Astrocyte (in vitro differentiated cells and primary cell): ENCODE measurements around the gene PRKCE.

ENCODE experiments used
- EZH2 ChIP-seq: IDR thresholded peaks from 2 replicates; pipeline ENCODE4 v1.6.1; 2012; ENCODE audit warnings: mild to moderate bottlenecking, low read length, inconsistent platforms; ENCODE audit not compliant: insufficient read depth
- TF ChIP-seq, protein P1 (sequence below): IDR thresholded peaks from 2 replicates; pipeline ENCODE4 v1.5.1; 2011; ENCODE audit warnings: low read depth, mild to moderate bottlenecking, inconsistent platforms, low read length, moderate library complexity; ENCODE audit not compliant: insufficient read depth

DNA sequence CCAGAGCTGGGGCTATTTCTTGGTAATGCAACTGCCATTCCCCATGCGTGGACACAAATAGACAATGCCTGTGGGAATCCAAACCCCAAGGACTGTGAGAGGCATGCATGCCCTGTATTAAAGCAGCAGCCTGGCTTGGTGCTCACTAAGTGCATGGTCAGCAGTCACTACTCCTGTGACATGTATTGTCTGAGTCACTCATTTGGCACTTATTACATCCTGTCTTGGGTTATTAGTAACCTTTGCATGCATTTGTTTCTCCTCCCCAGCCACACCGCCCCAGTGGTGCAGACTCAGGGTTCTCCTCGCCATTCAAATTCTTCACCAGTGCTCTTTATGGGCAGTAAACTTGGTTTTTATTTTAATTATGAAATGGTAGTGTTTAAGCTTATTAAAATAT is 30.2 kb downstream of the PRKCE start:
- TF ChIP-seq, protein P1, sequence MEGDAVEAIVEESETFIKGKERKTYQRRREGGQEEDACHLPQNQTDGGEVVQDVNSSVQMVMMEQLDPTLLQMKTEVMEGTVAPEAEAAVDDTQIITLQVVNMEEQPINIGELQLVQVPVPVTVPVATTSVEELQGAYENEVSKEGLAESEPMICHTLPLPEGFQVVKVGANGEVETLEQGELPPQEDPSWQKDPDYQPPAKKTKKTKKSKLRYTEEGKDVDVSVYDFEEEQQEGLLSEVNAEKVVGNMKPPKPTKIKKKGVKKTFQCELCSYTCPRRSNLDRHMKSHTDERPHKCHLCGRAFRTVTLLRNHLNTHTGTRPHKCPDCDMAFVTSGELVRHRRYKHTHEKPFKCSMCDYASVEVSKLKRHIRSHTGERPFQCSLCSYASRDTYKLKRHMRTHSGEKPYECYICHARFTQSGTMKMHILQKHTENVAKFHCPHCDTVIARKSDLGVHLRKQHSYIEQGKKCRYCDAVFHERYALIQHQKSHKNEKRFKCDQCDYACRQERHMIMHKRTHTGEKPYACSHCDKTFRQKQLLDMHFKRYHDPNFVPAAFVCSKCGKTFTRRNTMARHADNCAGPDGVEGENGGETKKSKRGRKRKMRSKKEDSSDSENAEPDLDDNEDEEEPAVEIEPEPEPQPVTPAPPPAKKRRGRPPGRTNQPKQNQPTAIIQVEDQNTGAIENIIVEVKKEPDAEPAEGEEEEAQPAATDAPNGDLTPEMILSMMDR, result no peak
- TF ChIP-seq EZH2, result no peak
